H1 (cell line): ENCODE results near the gene MIPOL1.

Experiments
- EZH2 ChIP-seq: fragments of 200-600 bp; sonication (generic); IDR thresholded peaks from 2 replicates; pipeline ENCODE4 v1.7.1; 2012; ENCODE audit warnings: low read depth, mild to moderate bottlenecking, moderate library complexity, low read length, inconsistent platforms; ENCODE audit not compliant: severe bottlenecking
- JUND ChIP-seq: IDR thresholded peaks from 2 replicates; pipeline ENCODE4 v1.6.1; 2011; ENCODE audit warnings: mild to moderate bottlenecking, improper control_type of control experiment, low read length
- POLR2A ChIP-seq, 2 experiments: IDR thresholded peaks; 1 replicate in 1 of 2; 2 replicates in 1 of 2; pipeline ENCODE4 v1.6.1; 2011; ENCODE audit warnings: low read depth in 2 of 2, low read length in 2 of 2, mild to moderate bottlenecking in 2 of 2; ENCODE audit errors: control extremely low read depth in 1 of 2

DNA sequence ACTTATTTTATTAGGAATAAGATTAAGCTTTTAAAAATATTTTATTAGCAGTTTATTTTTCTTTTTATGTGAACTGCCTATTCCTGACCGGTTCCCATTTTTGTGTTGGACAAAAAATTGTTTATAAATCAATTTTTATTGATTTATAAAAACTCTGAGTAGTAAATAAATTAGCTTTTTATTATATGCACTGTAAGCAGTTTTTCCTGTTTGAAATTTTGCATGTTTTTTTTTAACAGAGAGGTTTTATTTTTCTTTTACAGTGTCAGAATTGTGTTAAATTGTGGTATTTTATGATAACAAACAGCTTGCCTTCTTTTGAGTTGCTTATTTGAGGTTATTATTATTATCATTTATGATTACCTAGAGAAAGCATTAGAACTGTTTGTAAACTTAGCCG is 329.3 kb downstream of the MIPOL1 start:
- TF ChIP-seq EZH2 (no peak), JUND (no peak), POLR2A (IDR thresholded peaks at IDR 0.05; ENCODE audit: control extremely low read depth in 1 of 2, low read depth in 2 of 2, low read length in 2 of 2) (no peak)
